Smooth muscle cell (in vitro differentiated cells): Measurements from ENCODE around the gene ANKRD13A. TPM values are rescaled to one million over a fixed set of nuclear protein-coding genes. Genes with fewer than 3 reads are reported as not detected.

Experiments used
- DNase-seq: peaks from one replicate; lab custom pipeline; 2025; ENCODE audit not compliant: unreplicated experiment; lab: John Stamatoyannopoulos, UW
- H2AFZ ChIP-seq: fragments of 200-600 bp; sonication (generic); 2 replicates; pipeline ENCODE4 v1.6.0; 2016; ENCODE audit warnings: antibody characterized with exemption, low read depth, mild to moderate bottlenecking
- H3F3A ChIP-seq: fragments of 200-600 bp; sonication (generic); 2 replicates; pipeline ENCODE4 v1.6.0; 2017; ENCODE audit warnings: antibody characterized with exemption, low read depth
- H3K27ac ChIP-seq: fragments of 200-600 bp; sonication (generic); 2 replicates; pipeline ENCODE4 v1.5.1; 2016; ENCODE audit warnings: low read depth, mild to moderate bottlenecking
- H3K27me3 ChIP-seq: fragments of 200-600 bp; sonication (generic); 2 replicates; pipeline ENCODE4 v1.6.1; 2016; ENCODE audit warnings: low read depth, mild to moderate bottlenecking
- H3K36me3 ChIP-seq: fragments of 200-600 bp; sonication (generic); 2 replicates; pipeline ENCODE4 v1.5.1; 2016; ENCODE audit warnings: low read depth
- H3K4me1 ChIP-seq: fragments of 200-600 bp; sonication (generic); 2 replicates; pipeline ENCODE4 v1.5.1; 2016; ENCODE audit warnings: low read depth
- H3K4me2 ChIP-seq: fragments of 200-600 bp; sonication (generic); 2 replicates; pipeline ENCODE4 v1.6.0; 2016; ENCODE audit warnings: mild to moderate bottlenecking
- H3K4me3 ChIP-seq: fragments of 200-600 bp; sonication (generic); 2 replicates; pipeline ENCODE4 v1.5.1; 2016; ENCODE audit warnings: mild to moderate bottlenecking
- H3K79me2 ChIP-seq: fragments of 200-600 bp; sonication (generic); 2 replicates; pipeline ENCODE4 v1.6.0; 2016; ENCODE audit warnings: low read depth, mild to moderate bottlenecking
- H3K9ac ChIP-seq: fragments of 200-600 bp; sonication (generic); 2 replicates; pipeline ENCODE4 v1.6.0; 2016; ENCODE audit warnings: low read depth
- H3K9me3 ChIP-seq: fragments of 200-600 bp; sonication (generic); replicated peaks from 2 replicates; pipeline ENCODE4 v1.5.1; 2016; ENCODE audit warnings: low read depth
- H4K20me1 ChIP-seq: fragments of 200-600 bp; sonication (generic); 2 replicates; pipeline ENCODE4 v1.6.0; 2016; ENCODE audit warnings: low read depth
- WGBS: methylation state at CpG from one replicate; pipeline ENCODE4 v1.1.7; 2016; ENCODE audit warnings: low lambda C conversion rate; 5-methylcytosine and 5-hydroxymethylcytosine counted together
- polyA plus RNA-seq: library from polyadenylated mRNA; unstranded; fragments of >200 nt; fragmentation: Nextera tagmentation; extraction: Ambion mirVana; gene quantifications from 2 replicates; pipeline ENCODE4 v1.2.1, GENCODE V29; 2016
- total RNA-seq: library from RNA; depleted of rRNA; stranded (reverse); fragments of >200 nt; gene quantifications from 2 replicates; pipeline ENCODE4 v1.2.3, GENCODE V29; 2014
- TF ChIP-seq, protein P1 (sequence below): fragments of 200-600 bp; sonication (generic); IDR thresholded peaks from 2 replicates; pipeline ENCODE4 v1.5.1; 2017; ENCODE audit warnings: borderline replicate concordance, mild to moderate bottlenecking, antibody characterized with exemption; ENCODE audit not compliant: insufficient read depth, poor library complexity, severe bottlenecking

ANKRD13A gene
- total and polyA plus RNA-seq, 2 experiments from 2014 or later, result 11.6 to 31.1 TPM

DNA sequence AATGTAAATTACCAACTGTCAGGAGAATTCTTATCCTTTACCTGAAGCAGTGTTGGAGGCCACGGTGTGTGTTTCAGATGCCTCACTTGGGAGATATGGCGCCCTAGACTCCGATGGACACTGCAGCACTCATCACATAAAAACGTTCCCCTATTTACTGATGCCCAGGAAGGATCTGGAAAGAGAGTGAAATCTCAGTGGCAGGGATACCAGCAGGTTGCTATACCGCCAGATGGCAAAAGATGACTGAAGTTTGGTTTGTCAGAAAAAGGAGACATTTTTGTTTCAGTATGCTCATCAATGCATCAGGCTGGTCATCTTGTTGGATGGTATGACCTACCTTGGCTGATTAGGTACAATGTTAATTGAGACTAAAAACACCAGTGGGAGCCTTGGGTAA lies 7.6 kb upstream of the ANKRD13A start:
- H3K4me3 ChIP-seq, result no peak overlapping the region
- H3K9ac ChIP-seq, result no peak overlapping the region
- H4K20me1 ChIP-seq, result peaks cover 28% of the 10 kb centered on the region
- 96% methylated on average over 5 of the region's 5 CpGs for WGBS
- peaks cover 5% of the 10 kb centered on the region for H3K36me3 ChIP-seq
- H3K9me3 ChIP-seq, result no peaks in the 10 kb centered on the region
- no peak for DNase-seq
- no peak overlapping the region for H3K27ac ChIP-seq
- TF ChIP-seq, protein P1, sequence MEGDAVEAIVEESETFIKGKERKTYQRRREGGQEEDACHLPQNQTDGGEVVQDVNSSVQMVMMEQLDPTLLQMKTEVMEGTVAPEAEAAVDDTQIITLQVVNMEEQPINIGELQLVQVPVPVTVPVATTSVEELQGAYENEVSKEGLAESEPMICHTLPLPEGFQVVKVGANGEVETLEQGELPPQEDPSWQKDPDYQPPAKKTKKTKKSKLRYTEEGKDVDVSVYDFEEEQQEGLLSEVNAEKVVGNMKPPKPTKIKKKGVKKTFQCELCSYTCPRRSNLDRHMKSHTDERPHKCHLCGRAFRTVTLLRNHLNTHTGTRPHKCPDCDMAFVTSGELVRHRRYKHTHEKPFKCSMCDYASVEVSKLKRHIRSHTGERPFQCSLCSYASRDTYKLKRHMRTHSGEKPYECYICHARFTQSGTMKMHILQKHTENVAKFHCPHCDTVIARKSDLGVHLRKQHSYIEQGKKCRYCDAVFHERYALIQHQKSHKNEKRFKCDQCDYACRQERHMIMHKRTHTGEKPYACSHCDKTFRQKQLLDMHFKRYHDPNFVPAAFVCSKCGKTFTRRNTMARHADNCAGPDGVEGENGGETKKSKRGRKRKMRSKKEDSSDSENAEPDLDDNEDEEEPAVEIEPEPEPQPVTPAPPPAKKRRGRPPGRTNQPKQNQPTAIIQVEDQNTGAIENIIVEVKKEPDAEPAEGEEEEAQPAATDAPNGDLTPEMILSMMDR, result no peak
- H3F3A ChIP-seq, result no peaks in the 10 kb centered on the region
- H3K4me2 ChIP-seq, result no peak overlapping the region
- H3K79me2 ChIP-seq, result peaks cover 53% of the 10 kb centered on the region
- no peaks in the 10 kb centered on the region for H3K27me3 ChIP-seq
- H2AFZ ChIP-seq, result no peak overlapping the region
- peaks cover 11% of the 10 kb centered on the region for H3K4me1 ChIP-seq

DNA sequence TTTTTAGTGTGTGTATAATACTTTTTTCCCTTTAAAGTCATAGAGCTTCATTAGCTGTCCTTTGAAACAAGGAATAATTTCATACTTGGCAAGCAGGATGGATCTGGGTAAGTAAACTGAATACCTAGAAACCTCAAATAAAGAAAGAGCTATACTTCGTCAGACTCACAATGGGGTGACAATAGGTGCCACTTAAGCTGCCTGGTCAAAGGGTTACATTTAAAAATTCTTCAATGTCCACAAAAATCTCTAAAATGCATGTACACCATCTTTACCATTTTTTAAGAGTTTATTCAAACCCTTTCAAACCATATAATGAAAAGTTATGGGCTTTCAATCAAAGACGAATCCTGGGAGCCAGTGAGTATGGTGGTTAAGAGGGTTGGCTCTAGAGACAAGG lies 6.1 kb upstream of the ANKRD13A start:
- Histone ChIP-seq H3K4me3 (no peak overlapping the region), H3K27ac (no peak overlapping the region), H4K20me1 (peaks cover 28% of the 10 kb centered on the region), H3K4me1 (peaks cover 11% of the 10 kb centered on the region), H3K9me3 (no peaks in the 10 kb centered on the region), H2AFZ (no peak overlapping the region), H3K4me2 (no peak overlapping the region), H3K36me3 (peaks cover 5% of the 10 kb centered on the region), H3F3A (peaks cover 1% of the 10 kb centered on the region), H3K27me3 (no peaks in the 10 kb centered on the region), H3K79me2 (peaks cover 53% of the 10 kb centered on the region), H3K9ac (no peak overlapping the region)
- TF ChIP-seq, protein P1, result no peak
- WGBS, result 93% methylated on average over 2 of the region's 2 CpGs
- no peak for DNase-seq

DNA sequence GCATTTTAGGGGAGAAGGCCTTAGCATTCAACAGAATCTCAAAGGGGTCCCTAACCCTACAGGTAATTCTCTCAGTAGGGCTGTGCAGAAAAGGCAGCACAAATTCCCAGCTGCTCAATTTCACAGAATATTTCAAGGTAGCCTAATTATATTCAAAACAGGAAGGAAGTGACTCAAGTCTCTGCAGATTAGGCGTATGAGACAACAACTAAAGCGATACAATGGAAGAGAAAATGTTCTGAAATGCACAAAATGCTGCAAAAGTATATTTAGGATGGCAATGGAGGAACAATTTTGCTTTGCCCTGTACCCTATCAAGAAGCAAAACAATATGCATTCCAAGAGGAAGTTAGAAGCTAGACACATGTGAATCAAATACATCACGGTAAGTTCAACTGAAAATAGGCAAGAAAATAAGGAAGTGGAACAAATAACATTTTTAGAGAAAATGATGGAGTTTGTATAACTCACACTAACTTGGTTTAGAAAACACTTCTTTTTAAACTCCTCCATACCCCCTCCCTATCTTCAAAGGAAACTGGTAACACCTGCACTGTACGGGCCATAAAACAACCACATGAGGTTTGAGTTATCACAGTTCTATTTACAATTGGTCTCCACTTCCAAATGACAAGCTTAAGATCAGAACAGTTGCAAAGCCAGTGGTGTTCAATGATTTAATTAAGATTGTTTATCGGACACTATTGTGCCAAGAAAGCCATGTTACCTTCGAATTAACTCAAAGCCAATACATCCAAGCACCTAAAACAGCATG lies 4.6 kb upstream of the ANKRD13A start:
- 88% methylated on average over 6 of the region's 6 CpGs for WGBS
- H3K4me2 ChIP-seq, result peak overlapping the region; percentile 94
- peaks cover 28% of the 10 kb centered on the region for H4K20me1 ChIP-seq
- H3K27ac ChIP-seq, result no peak overlapping the region
- H3K9me3 ChIP-seq, result no peaks in the 10 kb centered on the region
- peak overlapping the region; percentile 87 for H3K4me3 ChIP-seq
- H3F3A ChIP-seq, result peaks cover 4% of the 10 kb centered on the region
- peaks cover 53% of the 10 kb centered on the region for H3K79me2 ChIP-seq
- TF ChIP-seq, protein P1, result no peak
- H3K36me3 ChIP-seq, result peaks cover 5% of the 10 kb centered on the region
- H3K27me3 ChIP-seq, result no peaks in the 10 kb centered on the region
- DNase-seq, result no peak
- no peak overlapping the region for H3K9ac ChIP-seq
- peaks cover 16% of the 10 kb centered on the region for H3K4me1 ChIP-seq
- H2AFZ ChIP-seq, result no peak overlapping the region

DNA sequence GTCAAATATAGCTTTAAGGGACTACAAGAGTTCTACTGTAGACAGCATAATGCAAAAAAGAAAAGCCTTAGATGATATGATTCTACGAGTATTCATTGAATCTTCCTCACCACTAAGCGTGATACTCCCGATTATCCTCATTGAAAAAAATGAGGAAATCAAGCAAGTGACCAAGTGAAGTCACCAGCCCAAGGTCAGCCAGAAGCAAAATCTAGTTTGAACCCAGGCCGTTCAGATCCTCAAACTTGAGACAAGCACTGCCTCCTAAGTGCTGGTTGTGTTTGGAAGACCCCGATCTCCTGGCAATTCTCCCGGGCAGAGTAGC lies 3.9 kb upstream of the ANKRD13A start:
- Histone ChIP-seq H3K27me3 (no peaks in the 10 kb centered on the region), H3K79me2 (peaks cover 49% of the 10 kb centered on the region), H3K9ac (peak overlapping the region; percentile 76), H3K27ac (no peak overlapping the region), H3K4me3 (peak overlapping the region; percentile 87), H3F3A (peaks cover 4% of the 10 kb centered on the region), H3K4me2 (peak overlapping the region; percentile 94), H2AFZ (peak overlapping the region; percentile 88), H4K20me1 (peaks cover 28% of the 10 kb centered on the region), H3K4me1 (peaks cover 21% of the 10 kb centered on the region), H3K9me3 (no peaks in the 10 kb centered on the region), H3K36me3 (peaks cover 5% of the 10 kb centered on the region)
- TF ChIP-seq, protein P1, result no peak
- WGBS, result 24% methylated on average over 6 of the region's 6 CpGs
- DNase-seq, result no peak
